GM12878 (cell line): ENCODE data around the gene CNPY1. TPM values are rescaled to one million over a fixed set of nuclear protein-coding genes. Genes with fewer than 3 reads are reported as not detected.

Source experiments
- ASH2L ChIP-seq: fragments of 300-600, 200-600 bp; sonication (generic); IDR thresholded peaks from 2 replicates; pipeline ENCODE4 v1.6.1; 2017; ENCODE audit warnings: low read depth, mild to moderate bottlenecking, borderline replicate concordance
- BACH1 ChIP-seq: fragments of 450-650 bp; IDR thresholded peaks from 2 replicates; pipeline ENCODE4 v1.6.1; 2017; ENCODE audit warnings: mild to moderate bottlenecking, borderline replicate concordance
- BCL11A ChIP-seq: IDR thresholded peaks from 2 replicates; pipeline ENCODE4 v1.6.1; 2011; ENCODE audit warnings: low read depth, low read length
- CHD4 ChIP-seq: fragments of 200-600 bp; sonication (generic); IDR thresholded peaks from 2 replicates; pipeline ENCODE4 v1.6.1; 2016; ENCODE audit warnings: mild to moderate bottlenecking
- RELA ChIP-seq: fragments of 450-650 bp; IDR thresholded peaks from 2 replicates; pipeline ENCODE4 v1.8.0; 2014; ENCODE audit warnings: borderline replicate concordance; ENCODE audit not compliant: partially characterized antibody
- SMAD1 ChIP-seq: fragments of 450-650 bp; IDR thresholded peaks from 2 replicates; pipeline ENCODE4 v1.6.1; 2018; ENCODE audit warnings: mild to moderate bottlenecking, low read depth; ENCODE audit not compliant: partially characterized antibody
- TBL1XR1 ChIP-seq: IDR thresholded peaks from 2 replicates; pipeline ENCODE4 v1.6.1; 2012; ENCODE audit warnings: low read depth, low read length, improper control_type of control experiment
- ZNF217 ChIP-seq: fragments of 450-650 bp; IDR thresholded peaks from 2 replicates; pipeline ENCODE4 v1.6.1; 2017; ENCODE audit warnings: antibody characterized with exemption, mild to moderate bottlenecking
- polyA plus RNA-seq, 11 experiments: library from polyadenylated mRNA; depleted of rRNA in 4 of 11; unstranded in 6 of 11; stranded (reverse) in 5 of 11; fragments of >200 nt; fragmentation: Nextera tagmentation in 4 of 11; fragmentation: Illumina TruSeq in 1 of 11; extraction: Ambion mirVana in 4 of 11; extraction: Trizol in 1 of 11; gene quantifications; 1 replicate in 1 of 11; 2 replicates in 10 of 11; pipeline versions ENCODE4 v1.2.1 to v1.2.3, GENCODE V29; 2011 to 2016; ENCODE audit warnings: inconsistent platforms in 2 of 11, missing spikeins in 2 of 11, low read depth in 1 of 11
- total RNA-seq, 4 experiments: library from RNA; depleted of rRNA in 3 of 4; stranded (reverse); fragments of >200 nt in 3 of 4; fragmentation: Illumina TruSeq in 1 of 4; extraction: Trizol in 1 of 4; gene quantifications; 2 replicates each; pipeline versions ENCODE4 v1.2.1 to v1.2.3, GENCODE V29; 2013 to 2021
- TF ChIP-seq, protein P1 (sequence below): IDR thresholded peaks from 2 replicates; pipeline ENCODE4 v1.6.1; 2012; ENCODE audit warnings: mild to moderate bottlenecking, low read depth, low read length

The CNPY1 gene
- total and polyA plus RNA-seq, 10 of the 15 experiments (the other 5 are each of a cell fraction or from before 2014, with no cell fraction given), result not detected

DNA sequence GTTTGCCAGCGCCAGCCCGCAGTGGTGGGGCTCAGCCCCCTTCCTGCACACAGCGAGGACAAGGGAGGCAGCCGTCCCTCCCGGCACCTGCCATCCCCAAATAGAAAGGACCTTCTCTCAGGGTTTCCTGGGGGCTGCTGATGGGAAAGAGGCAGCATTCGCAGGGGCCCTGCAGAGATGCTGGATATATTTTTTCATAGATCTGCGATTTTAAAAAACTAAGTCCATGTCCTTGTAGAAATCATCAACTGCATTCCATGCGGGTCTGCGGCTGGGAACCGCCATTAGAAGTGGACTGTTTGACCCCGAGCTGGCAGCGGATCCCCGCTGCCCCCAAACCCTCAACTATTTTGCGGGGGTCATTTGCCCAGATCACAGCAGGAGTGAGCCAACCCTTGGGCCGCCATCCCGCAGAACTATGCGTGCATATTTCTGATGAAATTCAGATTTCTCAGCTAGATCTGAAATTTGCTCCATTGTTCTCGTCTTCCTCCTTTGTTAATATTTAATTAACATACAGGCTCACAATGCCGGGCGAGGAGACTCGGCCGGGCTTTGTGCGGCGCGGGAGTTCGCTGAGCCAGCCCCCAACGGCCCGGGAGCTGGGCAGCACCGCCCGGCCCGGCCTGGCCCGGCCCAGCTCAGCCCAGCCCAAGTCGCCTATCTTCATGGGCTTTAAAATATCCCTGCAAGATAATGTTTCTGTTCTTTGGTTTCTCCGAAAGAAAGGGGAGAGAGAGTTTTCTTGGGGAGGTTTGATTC is 86.5 kb downstream of the CNPY1 start (continued):
- TF ChIP-seq TBL1XR1, result no peak
- no peak for TF ChIP-seq RELA
- TF ChIP-seq ASH2L, result no peak
- TF ChIP-seq SMAD1, result no peak
- no peak for TF ChIP-seq BCL11A
- TF ChIP-seq, protein P1, sequence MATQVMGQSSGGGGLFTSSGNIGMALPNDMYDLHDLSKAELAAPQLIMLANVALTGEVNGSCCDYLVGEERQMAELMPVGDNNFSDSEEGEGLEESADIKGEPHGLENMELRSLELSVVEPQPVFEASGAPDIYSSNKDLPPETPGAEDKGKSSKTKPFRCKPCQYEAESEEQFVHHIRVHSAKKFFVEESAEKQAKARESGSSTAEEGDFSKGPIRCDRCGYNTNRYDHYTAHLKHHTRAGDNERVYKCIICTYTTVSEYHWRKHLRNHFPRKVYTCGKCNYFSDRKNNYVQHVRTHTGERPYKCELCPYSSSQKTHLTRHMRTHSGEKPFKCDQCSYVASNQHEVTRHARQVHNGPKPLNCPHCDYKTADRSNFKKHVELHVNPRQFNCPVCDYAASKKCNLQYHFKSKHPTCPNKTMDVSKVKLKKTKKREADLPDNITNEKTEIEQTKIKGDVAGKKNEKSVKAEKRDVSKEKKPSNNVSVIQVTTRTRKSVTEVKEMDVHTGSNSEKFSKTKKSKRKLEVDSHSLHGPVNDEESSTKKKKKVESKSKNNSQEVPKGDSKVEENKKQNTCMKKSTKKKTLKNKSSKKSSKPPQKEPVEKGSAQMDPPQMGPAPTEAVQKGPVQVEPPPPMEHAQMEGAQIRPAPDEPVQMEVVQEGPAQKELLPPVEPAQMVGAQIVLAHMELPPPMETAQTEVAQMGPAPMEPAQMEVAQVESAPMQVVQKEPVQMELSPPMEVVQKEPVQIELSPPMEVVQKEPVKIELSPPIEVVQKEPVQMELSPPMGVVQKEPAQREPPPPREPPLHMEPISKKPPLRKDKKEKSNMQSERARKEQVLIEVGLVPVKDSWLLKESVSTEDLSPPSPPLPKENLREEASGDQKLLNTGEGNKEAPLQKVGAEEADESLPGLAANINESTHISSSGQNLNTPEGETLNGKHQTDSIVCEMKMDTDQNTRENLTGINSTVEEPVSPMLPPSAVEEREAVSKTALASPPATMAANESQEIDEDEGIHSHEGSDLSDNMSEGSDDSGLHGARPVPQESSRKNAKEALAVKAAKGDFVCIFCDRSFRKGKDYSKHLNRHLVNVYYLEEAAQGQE, result no peak
- no peak for TF ChIP-seq CHD4
- no peak for TF ChIP-seq ZNF217
- no peak for TF ChIP-seq BACH1
